Natural killer cell (primary cell): ENCODE results near the gene ABHD6. TPM values are rescaled to one million over a fixed set of nuclear protein-coding genes. Genes with fewer than 3 reads are reported as not detected.

Experiments
- ATAC-seq, 3 donors: fragments of 150-1000 bp in 2 of 3; fragments of 200-7000 bp in 1 of 3; cut with Tn5 transposase; 1 replicate in 1 of 3; 2 replicates in 2 of 3; pipeline ENCODE4 v1.10.0; 2021; ENCODE audit warnings: mild to moderate bottlenecking in 2 of 3, moderate library complexity in 2 of 3
- DNase-seq, 2 donors: peaks; one replicate each; pipeline versions ENCODE4 v3.0.0 to v3.0.0-alpha.2; 2013 to 2021; ENCODE audit warnings: mixed read lengths in 1 of 2
- H3K27ac ChIP-seq: one replicate; pipeline ENCODE4 v1.5.1; 2013; ENCODE audit warnings: mild to moderate bottlenecking, low read length
- H3K27me3 ChIP-seq: one replicate; pipeline ENCODE4 v1.6.1; 2013; ENCODE audit warnings: low read length; ENCODE audit not compliant: control insufficient read depth, insufficient read depth
- H3K36me3 ChIP-seq: one replicate; pipeline ENCODE4 v1.6.1; 2013; ENCODE audit warnings: low read length; ENCODE audit not compliant: control insufficient read depth, insufficient read depth
- H3K4me1 ChIP-seq: one replicate; pipeline ENCODE4 v1.6.1; 2013; ENCODE audit warnings: low read length; ENCODE audit not compliant: control insufficient read depth, insufficient read depth
- H3K4me3 ChIP-seq: one replicate; pipeline ENCODE4 v1.5.1; 2013; ENCODE audit warnings: low read length
- H3K9me3 ChIP-seq: one replicate; pipeline ENCODE4 v1.6.1; 2013; ENCODE audit warnings: low read length; ENCODE audit not compliant: control insufficient read depth, insufficient read depth
- H3K27ac Mint-ChIP-seq, 2 donors: one replicate each; pipeline ENCODE4 v1.8.0; 2022; ENCODE audit warnings: mild to moderate bottlenecking in 2 of 2, mixed read lengths in 2 of 2, moderate library complexity in 1 of 2
- H3K27me3 Mint-ChIP-seq, 2 donors: one replicate each; pipeline ENCODE4 v1.8.0; 2022; ENCODE audit warnings: low read depth in 2 of 2, mixed read lengths in 2 of 2
- H3K36me3 Mint-ChIP-seq: one replicate; pipeline ENCODE4 v1.8.0; 2022; ENCODE audit warnings: mixed read lengths
- H3K4me1 Mint-ChIP-seq, 2 donors: one replicate each; pipeline ENCODE4 v1.8.0; 2022; ENCODE audit warnings: mixed read lengths in 2 of 2
- H3K4me3 Mint-ChIP-seq: one replicate; pipeline ENCODE4 v1.8.0; 2022; ENCODE audit warnings: mild to moderate bottlenecking, moderate library complexity, mixed read lengths
- H3K9me3 Mint-ChIP-seq, 2 donors: one replicate each; pipeline ENCODE4 v1.8.0; 2022; ENCODE audit warnings: mixed read lengths in 2 of 2
- CTCF ChIP-seq: fragments of 200-600 bp; IDR thresholded peaks from one replicate; pipeline ENCODE4 v1.8.0; 2022; ENCODE audit warnings: antibody characterized with exemption
- WGBS: methylation state at CpG from one replicate; pipeline ENCODE4 v1.1.7; 2013; ENCODE audit warnings: missing lambda C conversion rate; ENCODE audit not compliant: insufficient coverage; 5-methylcytosine and 5-hydroxymethylcytosine counted together
- intact Hi-C: fragments of 100-400 bp; cut with micrococcal nuclease; formaldehyde crosslinking; loops from one replicate; pipeline ENCODE4 v1.14.2; 2022
- total RNA-seq, 4 donors: library from RNA; stranded (reverse); fragments of 120-200 nt in 1 of 4; gene quantifications; one replicate each; pipeline versions ENCODE4 v1.2.3 to v1.2.4, GENCODE V29; 2013 to 2022

The ABHD6 gene
- total RNA-seq, 3 donors from 2014 or later (not counting 1 experiment from before 2014, with no cell fraction given): 5.0 to 10.6 (median 9.3) TPM

GRCh38 chr3:58202917-58203360 is 34.7 kb upstream of the ABHD6 start:
- no peaks in the 10 kb centered on the region for H3K9me3 ChIP-seq
- no peak overlapping the region for H3K27ac Mint-ChIP-seq
- H3K4me3 Mint-ChIP-seq: no peak overlapping the region
- TF ChIP-seq CTCF: no peak
- peaks cover 0 to 5% of the 10 kb centered on the region in 2 donors for H3K4me1 Mint-ChIP-seq
- H3K9me3 Mint-ChIP-seq: no peaks in the 10 kb centered on the region
- ATAC-seq (no peak), DNase-seq (no peak)
- intact Hi-C loops: no loop called here
- WGBS: 34% methylated on average over 9 of the region's 9 CpGs
- peaks cover 5% of the 10 kb centered on the region for H3K4me1 ChIP-seq
- H3K27ac ChIP-seq: no peak overlapping the region
- no peaks in the 10 kb centered on the region for H3K27me3 ChIP-seq
- H3K36me3 ChIP-seq: no peaks in the 10 kb centered on the region
- peaks cover 6 to 7% of the 10 kb centered on the region in 2 donors for H3K27me3 Mint-ChIP-seq
- H3K4me3 ChIP-seq: no peak overlapping the region
- no peaks in the 10 kb centered on the region for H3K36me3 Mint-ChIP-seq

- Histone ChIP-seq H3K4me3 (no peak overlapping the region), H3K27ac (no peak overlapping the region), H3K9me3 (no peaks in the 10 kb centered on the region), H3K27me3 (no peaks in the 10 kb centered on the region), H3K36me3 (no peaks in the 10 kb centered on the region), H3K4me1 (peaks cover 5% of the 10 kb centered on the region)
- 95% methylated on average over 4 of the region's 4 CpGs for WGBS
- no peaks in the 10 kb centered on the region for H3K9me3 Mint-ChIP-seq
- H3K4me1 Mint-ChIP-seq: peaks cover 0 to 5% of the 10 kb centered on the region in 2 donors
- TF ChIP-seq CTCF: no peak
- DNase-seq (no peak), ATAC-seq (no peak)
- no peak overlapping the region for H3K4me3 Mint-ChIP-seq
- H3K27me3 Mint-ChIP-seq: peaks cover 6 to 7% of the 10 kb centered on the region in 2 donors
- intact Hi-C loops: no loop called here
- no peak overlapping the region for H3K27ac Mint-ChIP-seq
- no peaks in the 10 kb centered on the region for H3K36me3 Mint-ChIP-seq
Observed at GRCh38 chr3:58203541-58203940, 34.1 kb upstream of the ABHD6 start.

- peaks cover 5% of the 10 kb centered on the region for H3K4me1 ChIP-seq
- Mint-ChIP-seq H3K9me3 (no peaks in the 10 kb centered on the region), H3K4me3 (no peak overlapping the region), H3K36me3 (no peaks in the 10 kb centered on the region), H3K27me3 (peaks cover 11 to 12% of the 10 kb centered on the region in 2 donors), H3K27ac (no peak overlapping the region), H3K4me1 (peaks cover 0 to 5% of the 10 kb centered on the region in 2 donors)
- H3K36me3 ChIP-seq: no peaks in the 10 kb centered on the region
- no peak for TF ChIP-seq CTCF
- no peak overlapping the region for H3K27ac ChIP-seq
- no peaks in the 10 kb centered on the region for H3K9me3 ChIP-seq
- 85% methylated on average over 4 of the region's 4 CpGs for WGBS
- DNase-seq (no peak), ATAC-seq (no peak)
- intact Hi-C loops: no loop called here
- no peak overlapping the region for H3K4me3 ChIP-seq
- H3K27me3 ChIP-seq: no peaks in the 10 kb centered on the region
Observed at GRCh38 chr3:58204720-58205119, 32.9 kb upstream of the ABHD6 start.

GRCh38 chr3:58205981-58206380 is 31.6 kb upstream of the ABHD6 start:
- intact Hi-C loops: no loop called here
- Histone ChIP-seq H3K27ac (no peak overlapping the region), H3K27me3 (no peaks in the 10 kb centered on the region), H3K36me3 (no peaks in the 10 kb centered on the region), H3K4me1 (peaks cover under 1% of the 10 kb centered on the region), H3K9me3 (no peaks in the 10 kb centered on the region), H3K4me3 (no peak overlapping the region)
- Mint-ChIP-seq H3K9me3 (no peaks in the 10 kb centered on the region), H3K4me1 (peaks cover 0 to 5% of the 10 kb centered on the region in 2 donors), H3K27ac (no peak overlapping the region), H3K4me3 (no peak overlapping the region), H3K27me3 (peaks cover 13 to 16% of the 10 kb centered on the region in 2 donors), H3K36me3 (no peaks in the 10 kb centered on the region)
- ATAC-seq (no peak), DNase-seq (no peak)
- 83% methylated on average over 4 of the region's 4 CpGs for WGBS
- no peak for TF ChIP-seq CTCF
